ENCODE data around the gene CPAMD8. TPM values are rescaled to one million over a fixed set of nuclear protein-coding genes. Genes with fewer than 3 reads are reported as not detected.

CPAMD8 gene
- total RNA-seq, 4 donors from 2014 or later, result 0.72 to 8.2 (median 4.0) TPM

DNA sequence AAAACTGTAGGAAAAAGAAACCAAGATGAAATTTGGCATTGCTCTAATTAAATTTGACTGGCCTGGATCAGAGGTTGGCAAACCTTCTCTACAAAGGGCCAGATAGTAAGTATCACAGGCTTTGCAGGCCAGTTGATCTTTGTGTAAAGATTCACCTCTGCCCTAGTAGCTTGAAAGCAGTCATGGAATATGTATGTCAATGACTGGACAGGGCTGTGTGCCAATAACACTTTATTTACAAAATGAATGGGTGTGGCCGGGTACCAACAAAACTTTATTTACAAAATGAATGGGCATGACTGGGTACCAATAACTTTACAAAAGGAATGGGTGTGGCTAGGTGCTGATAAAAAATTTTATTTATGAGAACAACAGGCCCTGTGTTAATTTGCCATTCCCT lies 177.4 kb downstream of the CPAMD8 start:
- H3K4me1 ChIP-seq, result no peaks in the 10 kb centered on the region
- TF ChIP-seq POLR2A (IDR thresholded peaks at IDR 0.05), result no peak
- H3K27ac ChIP-seq, result no peak overlapping the region
- H3K4me3 ChIP-seq, result no peak overlapping the region
- H3K9me3 ChIP-seq, result no peaks in the 10 kb centered on the region
- DNase-seq, result no peak
- WGBS, 2 donors, result 75 to 95% methylated on average over 1 of the region's 1 CpG
- H3K27me3 ChIP-seq, result no peaks in the 10 kb centered on the region
- intact Hi-C loops (cut with DNase I), result no loop called here
- H3K36me3 ChIP-seq, result peaks cover 33 to 100% (median 45%) of the 10 kb centered on the region in 3 donors

DNA sequence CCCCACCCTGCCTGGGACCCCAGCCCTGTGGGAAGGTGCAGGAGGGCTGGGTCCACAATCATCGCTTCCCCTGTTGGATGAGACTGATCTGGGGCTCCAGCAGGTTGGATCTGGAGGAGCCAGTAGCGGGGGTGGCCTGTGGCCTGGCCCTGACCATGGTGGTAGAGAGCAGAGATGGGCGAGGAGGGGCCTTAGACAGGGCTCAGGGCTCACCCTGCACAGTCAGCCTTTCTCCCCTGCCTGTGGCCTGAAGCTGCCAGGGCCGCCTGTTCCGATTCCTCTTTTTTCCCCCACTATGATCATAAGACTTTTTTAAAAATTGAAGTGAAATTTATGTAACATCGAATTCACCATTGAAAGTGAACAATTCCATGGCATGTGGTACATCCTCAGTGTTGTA lies 179.2 kb downstream of the CPAMD8 start:
- Histone ChIP-seq H3K9me3 (no peaks in the 10 kb centered on the region), H3K27ac (no peak overlapping the region), H3K4me1 (no peaks in the 10 kb centered on the region), H3K4me3 (no peak overlapping the region), H3K36me3 (peaks cover 37 to 100% (median 38%) of the 10 kb centered on the region in 3 donors), H3K27me3 (no peaks in the 10 kb centered on the region)
- TF ChIP-seq, protein P1, sequence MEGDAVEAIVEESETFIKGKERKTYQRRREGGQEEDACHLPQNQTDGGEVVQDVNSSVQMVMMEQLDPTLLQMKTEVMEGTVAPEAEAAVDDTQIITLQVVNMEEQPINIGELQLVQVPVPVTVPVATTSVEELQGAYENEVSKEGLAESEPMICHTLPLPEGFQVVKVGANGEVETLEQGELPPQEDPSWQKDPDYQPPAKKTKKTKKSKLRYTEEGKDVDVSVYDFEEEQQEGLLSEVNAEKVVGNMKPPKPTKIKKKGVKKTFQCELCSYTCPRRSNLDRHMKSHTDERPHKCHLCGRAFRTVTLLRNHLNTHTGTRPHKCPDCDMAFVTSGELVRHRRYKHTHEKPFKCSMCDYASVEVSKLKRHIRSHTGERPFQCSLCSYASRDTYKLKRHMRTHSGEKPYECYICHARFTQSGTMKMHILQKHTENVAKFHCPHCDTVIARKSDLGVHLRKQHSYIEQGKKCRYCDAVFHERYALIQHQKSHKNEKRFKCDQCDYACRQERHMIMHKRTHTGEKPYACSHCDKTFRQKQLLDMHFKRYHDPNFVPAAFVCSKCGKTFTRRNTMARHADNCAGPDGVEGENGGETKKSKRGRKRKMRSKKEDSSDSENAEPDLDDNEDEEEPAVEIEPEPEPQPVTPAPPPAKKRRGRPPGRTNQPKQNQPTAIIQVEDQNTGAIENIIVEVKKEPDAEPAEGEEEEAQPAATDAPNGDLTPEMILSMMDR (IDR thresholded peaks at IDR 0.05), result no peak
- TF ChIP-seq POLR2A (IDR thresholded peaks at IDR 0.05), result no peak
- intact Hi-C loops (cut with DNase I), result no loop called here
- DNase-seq, result no peak
- 84 to 96% methylated on average over 5 of the region's 6 CpGs for WGBS, 2 donors

DNA sequence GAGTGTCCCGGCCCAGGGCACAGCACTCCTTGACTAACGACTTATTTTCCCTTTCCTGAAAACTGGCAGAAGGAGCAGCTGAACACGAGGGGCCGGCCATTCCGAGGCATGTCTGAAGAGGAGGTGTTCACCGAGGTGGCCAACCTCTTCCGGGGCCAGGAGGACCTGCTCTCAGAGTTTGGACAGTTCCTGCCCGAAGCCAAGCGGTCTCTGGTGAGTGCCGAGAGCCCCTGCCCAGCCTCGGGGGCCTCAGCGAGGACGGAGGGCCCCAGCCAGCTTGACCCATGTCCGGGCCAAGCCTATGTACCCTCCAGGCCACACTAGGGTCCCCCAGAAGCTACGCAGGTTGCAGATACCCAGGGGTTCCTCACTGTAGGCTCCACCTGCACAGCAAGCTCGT lies 179.7 kb downstream of the CPAMD8 start:
- Histone ChIP-seq H3K4me1 (no peaks in the 10 kb centered on the region), H3K27ac (no peak overlapping the region), H3K27me3 (no peaks in the 10 kb centered on the region), H3K9me3 (no peaks in the 10 kb centered on the region), H3K36me3 (peaks cover 36 to 100% (median 42%) of the 10 kb centered on the region in 3 donors), H3K4me3 (no peak overlapping the region)
- TF ChIP-seq, protein P1 (IDR thresholded peaks at IDR 0.05), result no peak
- TF ChIP-seq POLR2A (IDR thresholded peaks at IDR 0.05), result no peak
- WGBS, 2 donors, result 97% methylated on average over 6 of the region's 16 CpGs; no CpG with 5 or more reads in 1 of the 2 donors
- intact Hi-C loops (cut with DNase I), result no loop called here
- DNase-seq, result no peak

Small RNA genes lying within 50 kb of the gene (small RNA-seq; reads per million reads assigned to genes)
- gene RN7SL823P, result 0 reads per million in 4 donors
- 0 reads per million in 4 donors for gene RN7SL835P

Other genes starting within 250 kb of the CPAMD8 start
- 10 to 100 TPM; 11.2 to 34.7 (median 28.5) TPM for gene SIN3B, start 197.4 kb downstream of the CPAMD8 start, total RNA-seq
- 1 to 10 TPM in 1 of 4 donors, under 1 TPM in 3; 0.27 to 1.1 (median 0.81) TPM for gene F2RL3, start 137.8 kb downstream of the CPAMD8 start, total RNA-seq
- gene HAUS8, start 48.6 kb upstream of the CPAMD8 start, total RNA-seq, result 1 to 10 TPM; 3.0 to 5.8 (median 3.2) TPM
- 10 to 100 TPM; 25.5 to 60.5 (median 39.5) TPM for gene MYO9B, start 49.0 kb upstream of the CPAMD8 start, total RNA-seq
- 10 to 100 TPM; 11.2 to 22.5 (median 17.6) TPM for gene USE1, start 188.5 kb upstream of the CPAMD8 start, total RNA-seq
- gene OCEL1, start 199.4 kb upstream of the CPAMD8 start, total RNA-seq, result 1 to 10 TPM; 1.8 to 6.9 (median 4.1) TPM
- gene NR2F6, start 219.1 kb upstream of the CPAMD8 start, total RNA-seq, result 100 to 1,000 TPM in 1 of 4 donors, 10 to 100 TPM in 3; 52.8 to 115 (median 82.7) TPM
- 1 to 10 TPM in 1 of 4 donors, under 1 TPM in 2, not detected in 1; 0.70 to 4.8 (median 0.73) TPM for gene USHBP1, start 237.9 kb upstream of the CPAMD8 start, total RNA-seq
- gene BABAM1, start 240.6 kb upstream of the CPAMD8 start, total RNA-seq, result 10 to 100 TPM; 29.1 to 55.8 (median 53.1) TPM